Mesenchymal stem cell (in vitro differentiated cells and primary cell): ENCODE results near the gene LHX3.

Experiments used
- DNase-seq: peaks from one replicate; pipeline ENCODE4 v3.0.0-alpha.2; 2013
- H2AFZ ChIP-seq: one replicate; pipeline ENCODE4 v1.6.1; 2013; ENCODE audit warnings: low read depth, mild to moderate bottlenecking, control low read depth, inconsistent platforms, low read length, moderate library complexity
- H2AK5ac ChIP-seq: 2 replicates; pipeline ENCODE4 v1.6.1; 2013; ENCODE audit warnings: low read length, moderate library complexity, mild to moderate bottlenecking, inconsistent platforms; ENCODE audit not compliant: severe bottlenecking
- H2BK120ac ChIP-seq: one replicate; pipeline ENCODE4 v1.6.1; 2013; ENCODE audit warnings: low read depth, mild to moderate bottlenecking, inconsistent platforms, low read length, moderate library complexity
- H2BK12ac ChIP-seq, 2 experiments: one replicate each; pipeline ENCODE4 v1.6.1; 2013; ENCODE audit warnings: inconsistent platforms in 2 of 2, low read length in 2 of 2, mild to moderate bottlenecking in 2 of 2, moderate library complexity in 2 of 2, control low read depth in 1 of 2
- H2BK15ac ChIP-seq: one replicate; pipeline ENCODE4 v1.6.1; 2013; ENCODE audit warnings: mild to moderate bottlenecking, low read depth, inconsistent platforms; ENCODE audit not compliant: poor library complexity, severe bottlenecking
- H2BK5ac ChIP-seq: 2 replicates; pipeline ENCODE4 v1.6.1; 2013; ENCODE audit warnings: low read depth, mild to moderate bottlenecking, low read length, control low read depth, inconsistent platforms; ENCODE audit not compliant: poor library complexity, severe bottlenecking
- H3K14ac ChIP-seq, 2 experiments: one replicate each; pipeline ENCODE4 v1.6.1; 2013; ENCODE audit warnings: inconsistent platforms in 2 of 2, low read length in 2 of 2, control low read depth in 1 of 2, mild to moderate bottlenecking in 1 of 2, moderate library complexity in 1 of 2
- H3K18ac ChIP-seq, 2 experiments: one replicate each; pipeline ENCODE4 v1.6.1; 2013; ENCODE audit warnings: inconsistent platforms in 2 of 2, low read length in 2 of 2, control low read depth in 1 of 2, low read depth in 1 of 2, mild to moderate bottlenecking in 1 of 2
- H3K23ac ChIP-seq, 2 experiments: one replicate each; pipeline ENCODE4 v1.6.1; 2013; ENCODE audit warnings: inconsistent platforms in 2 of 2, low read length in 2 of 2, mild to moderate bottlenecking in 2 of 2, moderate library complexity in 2 of 2, control low read depth in 1 of 2
- H3K27ac ChIP-seq: 2 replicates; pipeline ENCODE4 v1.5.1; 2013; ENCODE audit warnings: mild to moderate bottlenecking, moderate library complexity, low read length, control low read depth, inconsistent platforms; ENCODE audit not compliant: poor library complexity, severe bottlenecking
- H3K27me3 ChIP-seq, 2 experiments: 2 replicates each; pipeline versions ENCODE4 v1.6.1 to v1.7.0; 2013; ENCODE audit warnings: low read length in 2 of 2, mild to moderate bottlenecking in 2 of 2, moderate library complexity in 2 of 2, control low read depth in 1 of 2, inconsistent platforms in 1 of 2; ENCODE audit not compliant: control insufficient read depth in 1 of 2, insufficient read depth in 1 of 2
- H3K36me3 ChIP-seq, 2 experiments: 2 replicates each; pipeline versions ENCODE4 v1.6.1 to v1.7.0; 2013; ENCODE audit warnings: low read length in 2 of 2, control low read depth in 1 of 2, inconsistent platforms in 1 of 2, low read depth in 1 of 2, mild to moderate bottlenecking in 1 of 2; ENCODE audit not compliant: insufficient read depth in 2 of 2, control insufficient read depth in 1 of 2
- H3K4ac ChIP-seq, 2 experiments: one replicate each; pipeline ENCODE4 v1.6.1; 2013; ENCODE audit warnings: inconsistent platforms in 2 of 2, low read length in 2 of 2, mild to moderate bottlenecking in 2 of 2, moderate library complexity in 2 of 2, control low read depth in 1 of 2, low read depth in 1 of 2
- H3K4me1 ChIP-seq: 2 replicates; pipeline ENCODE4 v1.6.1; 2013; ENCODE audit warnings: low read depth, low read length, control low read depth; ENCODE audit not compliant: control insufficient read depth, insufficient read depth
- H3K4me2 ChIP-seq: 2 replicates; pipeline ENCODE4 v1.6.1; 2013; ENCODE audit warnings: low read length, mild to moderate bottlenecking, inconsistent platforms; ENCODE audit not compliant: poor library complexity, severe bottlenecking
- H3K4me3 ChIP-seq, 2 experiments: 2 replicates each; pipeline versions ENCODE4 v1.5.1 to v1.7.0; 2013; ENCODE audit warnings: low read length in 2 of 2, mild to moderate bottlenecking in 2 of 2, control low read depth in 1 of 2, low read depth in 1 of 2; ENCODE audit not compliant: insufficient read depth in 1 of 2
- H3K79me1 ChIP-seq: replicated peaks from 2 replicates; pipeline ENCODE4 v1.6.1; 2013; ENCODE audit warnings: mild to moderate bottlenecking, control low read depth, low read length, inconsistent platforms; ENCODE audit not compliant: poor library complexity, severe bottlenecking
- H3K9ac ChIP-seq: 2 replicates; pipeline ENCODE4 v1.7.0; 2013; ENCODE audit warnings: mild to moderate bottlenecking, low read length, moderate library complexity
- H3K9me3 ChIP-seq: 2 replicates; pipeline ENCODE4 v1.7.0; 2013; ENCODE audit warnings: mild to moderate bottlenecking, low read length; ENCODE audit not compliant: control insufficient read depth
- H4K8ac ChIP-seq: one replicate; pipeline ENCODE4 v1.6.1; 2013; ENCODE audit warnings: inconsistent platforms, mild to moderate bottlenecking, low read length, moderate library complexity
- H4K91ac ChIP-seq: one replicate; pipeline ENCODE4 v1.6.1; 2013; ENCODE audit warnings: mild to moderate bottlenecking, low read length, inconsistent platforms
- WGBS: methylation state at CpG from one replicate; pipeline ENCODE4 v1.1.7; 2013; ENCODE audit warnings: mixed read lengths; 5-methylcytosine and 5-hydroxymethylcytosine counted together

LHX3 gene

GRCh38 chr9:136233868-136234267 is 28.9 kb upstream of the LHX3 start:
- Histone ChIP-seq H3K14ac (no peak overlapping the region), H3K23ac (no peak overlapping the region), H2BK120ac (no peak overlapping the region), H3K9ac (no peak overlapping the region), H4K8ac (no peak overlapping the region), H3K4me1 (peaks cover 5% of the 10 kb centered on the region), H2BK5ac (no peak overlapping the region), H4K91ac (no peak overlapping the region), H3K4me3 (no peak overlapping the region), H3K18ac (no peak overlapping the region), H2AK5ac (no peak overlapping the region), H2BK15ac (no peak overlapping the region), H2AFZ (no peak overlapping the region), H3K9me3 (no peaks in the 10 kb centered on the region), H3K27ac (no peak overlapping the region), H3K4me2 (no peak overlapping the region), H3K4ac (no peak overlapping the region), H3K79me1 (peaks cover 57% of the 10 kb centered on the region), H2BK12ac (no peak overlapping the region), H3K27me3 (no peaks in the 10 kb centered on the region), H3K36me3 (peaks cover 4 to 41% of the 10 kb centered on the region in 2 experiments)
- DNase-seq: no peak
- 98% methylated on average over 14 of the region's 14 CpGs for WGBS

GRCh38 chr9:136233411-136233810 is 28.5 kb upstream of the LHX3 start:
- Histone ChIP-seq H2AK5ac (no peak overlapping the region), H3K4ac (no peak overlapping the region), H2BK12ac (no peak overlapping the region), H3K23ac (no peak overlapping the region), H2AFZ (no peak overlapping the region), H2BK120ac (no peak overlapping the region), H3K4me3 (no peak overlapping the region), H3K9ac (no peak overlapping the region), H3K18ac (no peak overlapping the region), H3K9me3 (no peaks in the 10 kb centered on the region), H4K91ac (no peak overlapping the region), H3K14ac (no peak overlapping the region), H4K8ac (no peak overlapping the region), H3K4me1 (peaks cover 7% of the 10 kb centered on the region), H3K27me3 (no peaks in the 10 kb centered on the region), H3K4me2 (no peak overlapping the region), H2BK5ac (no peak overlapping the region), H3K79me1 (peaks cover 53% of the 10 kb centered on the region), H2BK15ac (no peak overlapping the region), H3K36me3 (peaks cover 4 to 41% of the 10 kb centered on the region in 2 experiments), H3K27ac (no peak overlapping the region)
- 80% methylated on average over 15 of the region's 15 CpGs for WGBS
- DNase-seq: no peak

DNA sequence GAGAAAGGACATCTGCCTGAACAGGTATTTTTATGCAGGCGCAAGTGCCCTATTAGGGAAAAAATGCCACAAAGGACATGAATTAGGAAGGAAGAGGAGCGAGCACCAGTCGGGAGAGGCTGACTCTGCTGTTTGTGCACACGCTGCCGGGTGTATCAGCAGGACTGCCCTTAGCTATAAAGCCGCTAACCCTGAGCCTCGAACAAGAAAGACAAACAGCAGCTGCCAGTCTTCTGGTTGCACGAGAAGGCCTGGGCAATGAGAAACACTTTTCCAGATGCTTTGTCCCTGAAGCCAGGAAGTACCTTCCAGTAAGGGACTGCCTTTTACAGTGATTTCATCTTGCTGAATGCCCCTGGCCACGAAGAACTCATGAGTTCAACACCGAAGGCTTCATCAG is 28.0 kb upstream of the LHX3 start:
- no peak overlapping the region for H2BK5ac ChIP-seq
- peaks cover 11% of the 10 kb centered on the region for H3K4me1 ChIP-seq
- no peak overlapping the region for H4K91ac ChIP-seq
- no peak overlapping the region for H3K4ac ChIP-seq
- no peak overlapping the region for H3K14ac ChIP-seq
- H3K36me3 ChIP-seq: peaks cover 4 to 37% of the 10 kb centered on the region in 2 experiments
- no peak overlapping the region for H3K27ac ChIP-seq
- no peak overlapping the region for H3K18ac ChIP-seq
- no peak overlapping the region for H3K4me2 ChIP-seq
- H3K27me3 ChIP-seq: no peaks in the 10 kb centered on the region
- no peak overlapping the region for H2BK120ac ChIP-seq
- WGBS: 89% methylated on average over 10 of the region's 10 CpGs
- H2BK15ac ChIP-seq: no peak overlapping the region
- no peak overlapping the region for H2AK5ac ChIP-seq
- H2AFZ ChIP-seq: no peak overlapping the region
- no peak overlapping the region for H3K23ac ChIP-seq
- H2BK12ac ChIP-seq: no peak overlapping the region
- peaks cover 48% of the 10 kb centered on the region for H3K79me1 ChIP-seq
- no peak overlapping the region for H3K9ac ChIP-seq
- H3K9me3 ChIP-seq: no peaks in the 10 kb centered on the region
- no peak for DNase-seq
- H3K4me3 ChIP-seq: no peak overlapping the region
- no peak overlapping the region for H4K8ac ChIP-seq

GRCh38 chr9:136231478-136232297 is 26.8 kb upstream of the LHX3 start:
- 90% methylated on average over 27 of the region's 31 CpGs for WGBS
- H3K4me3 ChIP-seq: no peak overlapping the region
- H2AK5ac ChIP-seq: no peak overlapping the region
- H3K36me3 ChIP-seq: peaks cover 4 to 33% of the 10 kb centered on the region in 2 experiments
- no peak overlapping the region for H3K18ac ChIP-seq
- H4K91ac ChIP-seq: no peak overlapping the region
- H2BK120ac ChIP-seq: no peak overlapping the region
- no peaks in the 10 kb centered on the region for H3K27me3 ChIP-seq
- no peak overlapping the region for H2AFZ ChIP-seq
- no peaks in the 10 kb centered on the region for H3K9me3 ChIP-seq
- H2BK15ac ChIP-seq: no peak overlapping the region
- no peak overlapping the region for H3K9ac ChIP-seq
- H2BK5ac ChIP-seq: no peak overlapping the region
- H3K27ac ChIP-seq: no peak overlapping the region
- H4K8ac ChIP-seq: no peak overlapping the region
- DNase-seq: no peak
- peaks cover 48% of the 10 kb centered on the region for H3K79me1 ChIP-seq
- no peak overlapping the region for H3K23ac ChIP-seq
- peaks cover 9% of the 10 kb centered on the region for H3K4me1 ChIP-seq
- no peak overlapping the region for H3K4me2 ChIP-seq
- H2BK12ac ChIP-seq: no peak overlapping the region
- H3K14ac ChIP-seq: no peak overlapping the region
- no peak overlapping the region for H3K4ac ChIP-seq
